Spleen (tissue), 11 donors: ENCODE results near the gene LEUTX. TPM values are rescaled to one million over a fixed set of nuclear protein-coding genes. Genes with fewer than 3 reads are reported as not detected.

Experiments used
- DNase-seq: peaks from one replicate; pipeline ENCODE4 v3.0.0-alpha.2; 2020
- H3K27ac ChIP-seq, 8 donors: fragments of 200-600 bp; sonication (generic) in 7 of 8; 1 replicate in 4 of 8; 2 replicates in 4 of 8; pipeline versions ENCODE4 v1.5.0 to v1.8.0; 2016 to 2021; ENCODE audit warnings: inconsistent platforms in 4 of 8, mild to moderate bottlenecking in 4 of 8, moderate library complexity in 1 of 8
- H3K27me3 ChIP-seq, 7 donors: fragments of 200-600 bp; sonication (generic) in 6 of 7; replicated peaks in 1 of 7; 1 replicate in 4 of 7; 2 replicates in 3 of 7; pipeline versions ENCODE4 v1.5.0 to v1.8.0; 2016 to 2021; ENCODE audit warnings: inconsistent platforms in 3 of 7, mild to moderate bottlenecking in 1 of 7
- H3K36me3 ChIP-seq, 6 donors: fragments of 200-600 bp; sonication (generic) in 5 of 6; 1 replicate in 4 of 6; 2 replicates in 2 of 6; pipeline versions ENCODE4 v1.5.0 to v1.8.0; 2016 to 2021; ENCODE audit warnings: inconsistent platforms in 2 of 6
- H3K4me1 ChIP-seq, 6 donors: fragments of 200-600 bp; sonication (generic) in 5 of 6; 1 replicate in 3 of 6; 2 replicates in 3 of 6; pipeline versions ENCODE4 v1.5.0 to v1.8.0; 2016 to 2021; ENCODE audit warnings: inconsistent platforms in 3 of 6
- H3K4me3 ChIP-seq, 8 donors: fragments of 200-600 bp; sonication (generic) in 7 of 8; 1 replicate in 4 of 8; 2 replicates in 4 of 8; pipeline versions ENCODE4 v1.5.0 to v1.8.0; 2016 to 2021; ENCODE audit warnings: inconsistent platforms in 4 of 8, mild to moderate bottlenecking in 4 of 8, moderate library complexity in 2 of 8
- H3K9me3 ChIP-seq, 8 donors: fragments of 200-600 bp; sonication (generic) in 7 of 8; 1 replicate in 4 of 8; 2 replicates in 4 of 8; pipeline versions ENCODE4 v1.5.0 to v1.8.0; 2016 to 2021; ENCODE audit warnings: inconsistent platforms in 4 of 8
- POLR2A ChIP-seq, 3 donors: fragments of 450-650 bp; IDR thresholded peaks; one replicate each; pipeline ENCODE4 v1.5.1; 2017; ENCODE audit warnings: antibody characterized with exemption in 3 of 3, mild to moderate bottlenecking in 1 of 3
- POLR2AphosphoS5 ChIP-seq, 3 donors: sonication (generic); formaldehyde crosslinking; IDR thresholded peaks; one replicate each; pipeline ENCODE4 v1.5.1; 2017; ENCODE audit warnings: antibody characterized with exemption in 3 of 3
- WGBS, 5 donors: extraction: QIAGEN DNeasy Blood & Tissue Kit in 3 of 5; methylation state at CpG; one replicate each; pipeline versions ENCODE4 v1.1.5 to v1.1.7; 2013 to 2018; 5-methylcytosine and 5-hydroxymethylcytosine counted together
- intact Hi-C: fragments of 100-400 bp; cut with DNase I; formaldehyde crosslinking; loops from one replicate; pipeline ENCODE4 v1.15.0; 2023; ENCODE audit warnings: low total_unique reads
- polyA plus RNA-seq, 3 donors: library from polyadenylated mRNA; stranded (reverse); fragments of 200-250 nt; gene quantifications; one replicate each; pipeline ENCODE4 v1.2.1, GENCODE V29; 2013
- total RNA-seq, 7 donors: library from RNA; depleted of rRNA in 3 of 7; stranded (reverse); fragments of >200 nt in 3 of 7; fragmentation: NEBNext Ultra II Directional in 4 of 7; extraction: Animal tissue kit (Norgen Biotek cat#: 25700) in 4 of 7; gene quantifications; one replicate each; pipeline versions ENCODE4 v1.1.0 to v1.2.1, GENCODE V29; 2016 to 2021
- TF ChIP-seq, protein P1 (sequence below), 11 experiments: fragments of 200-600 bp in 7 of 11; fragments of 450-650 bp in 4 of 11; sonication (generic) in 4 of 11; IDR thresholded peaks in 8 of 11; conservative IDR thresholded peaks in 3 of 11; 1 replicate in 7 of 11; 2 replicates in 4 of 11; pipeline versions ENCODE4 v1.4.0 to v1.8.0; 2016 to 2021; ENCODE audit warnings: antibody characterized with exemption in 11 of 11, inconsistent platforms in 4 of 11, mild to moderate bottlenecking in 1 of 11
- donor health status: healthy with polysubstance abuse.
- donor health status: DM: no; HTN: no; CAD: no; lungs with moderate emphysema.
- donor health status: DM: no; HTN: no; CAD: no.
- donor health status: Bipolar disorder and iron deficiency.
- donor health status: healthy.
- donor health status: DM: no; HTN: no; CAD: no.
- donor health status: DM: yes; HTN: yes; CAD: no.

LEUTX gene
- total and polyA plus RNA-seq, 10 donors = not detected

DNA sequence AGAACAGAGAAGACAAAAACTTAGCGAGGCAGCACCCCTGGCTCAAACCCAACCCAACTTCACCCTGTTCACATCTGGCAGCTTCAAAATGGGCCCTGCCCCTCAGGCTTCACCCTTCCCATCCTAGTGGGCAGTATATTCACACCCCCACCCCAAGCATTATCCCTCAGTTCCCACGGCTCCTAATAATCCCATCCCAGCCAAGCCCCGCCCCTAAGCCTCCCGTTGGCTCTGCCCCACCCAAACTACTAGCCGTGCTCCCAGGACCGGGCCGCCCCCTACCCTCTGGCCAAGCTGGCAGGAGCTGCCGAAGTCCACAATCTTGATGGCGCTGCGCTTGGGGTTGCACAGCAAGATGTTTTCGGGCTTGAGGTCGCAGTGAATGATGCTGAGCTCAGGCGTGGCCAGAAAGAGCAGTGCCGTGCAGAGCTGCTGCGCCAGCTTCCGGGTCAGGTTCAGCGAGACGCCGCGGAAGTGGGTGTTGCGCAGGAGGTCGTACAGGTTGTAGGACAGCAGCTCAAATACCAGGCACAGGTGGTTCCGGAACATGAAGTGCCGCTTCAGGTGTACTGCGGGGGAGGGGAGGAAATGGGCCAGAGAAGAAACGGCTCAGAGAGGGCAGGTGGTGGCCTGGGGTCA, 49.5 kb downstream of the LEUTX start:
- Histone ChIP-seq H3K27ac (peak overlapping the region in 7 of 8 donors; percentile 13 to 81 (median 38)), H3K27me3 (no peaks in the 10 kb centered on the region), H3K4me1 (peaks cover 14 to 84% (median 33%) of the 10 kb centered on the region in 6 donors), H3K36me3 (peaks cover 0 to 70% (median 52%) of the 10 kb centered on the region in 6 donors), H3K9me3 (no peaks in the 10 kb centered on the region), H3K4me3 (peak overlapping the region in 1 of 8 donors; percentile 57)
- DNase-seq = peak; percentile 84
- intact Hi-C loops = no loop called here
- WGBS, 5 donors = 84 to 92% (median 87%) methylated on average over 26 of the region's 26 CpGs
- TF ChIP-seq, protein P1, sequence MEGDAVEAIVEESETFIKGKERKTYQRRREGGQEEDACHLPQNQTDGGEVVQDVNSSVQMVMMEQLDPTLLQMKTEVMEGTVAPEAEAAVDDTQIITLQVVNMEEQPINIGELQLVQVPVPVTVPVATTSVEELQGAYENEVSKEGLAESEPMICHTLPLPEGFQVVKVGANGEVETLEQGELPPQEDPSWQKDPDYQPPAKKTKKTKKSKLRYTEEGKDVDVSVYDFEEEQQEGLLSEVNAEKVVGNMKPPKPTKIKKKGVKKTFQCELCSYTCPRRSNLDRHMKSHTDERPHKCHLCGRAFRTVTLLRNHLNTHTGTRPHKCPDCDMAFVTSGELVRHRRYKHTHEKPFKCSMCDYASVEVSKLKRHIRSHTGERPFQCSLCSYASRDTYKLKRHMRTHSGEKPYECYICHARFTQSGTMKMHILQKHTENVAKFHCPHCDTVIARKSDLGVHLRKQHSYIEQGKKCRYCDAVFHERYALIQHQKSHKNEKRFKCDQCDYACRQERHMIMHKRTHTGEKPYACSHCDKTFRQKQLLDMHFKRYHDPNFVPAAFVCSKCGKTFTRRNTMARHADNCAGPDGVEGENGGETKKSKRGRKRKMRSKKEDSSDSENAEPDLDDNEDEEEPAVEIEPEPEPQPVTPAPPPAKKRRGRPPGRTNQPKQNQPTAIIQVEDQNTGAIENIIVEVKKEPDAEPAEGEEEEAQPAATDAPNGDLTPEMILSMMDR (IDR thresholded peaks at IDR 0.05 in 8 of 11, conservative IDR thresholded peaks at IDR 0.05 in 3 of 11) = no peak
- TF ChIP-seq POLR2A (IDR thresholded peaks at IDR 0.05) (no peak), POLR2AphosphoS5 (IDR thresholded peaks at IDR 0.05) (peak; percentile 55 to 74 (median 61))

DNA sequence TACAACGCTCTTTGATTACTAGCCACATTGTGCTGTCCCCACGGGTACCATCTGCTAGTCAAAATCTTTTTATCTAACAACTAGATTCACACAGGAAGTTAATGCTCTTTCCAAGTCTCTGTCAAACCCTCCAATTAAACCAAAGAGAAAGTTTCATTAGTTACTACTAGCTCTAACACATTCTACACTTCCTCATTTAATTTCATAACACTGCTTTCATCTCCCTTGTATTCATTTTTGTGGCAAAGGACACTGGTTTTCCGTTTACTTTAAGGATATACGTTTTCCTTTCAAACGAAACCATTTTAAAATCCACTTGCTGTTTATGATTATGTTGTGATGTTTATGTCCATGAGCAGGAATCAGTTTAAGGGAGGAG, 50.0 kb downstream of the LEUTX start:
- no peak for TF ChIP-seq POLR2AphosphoS5 (IDR thresholded peaks at IDR 0.05)
- TF ChIP-seq POLR2A (IDR thresholded peaks at IDR 0.05) = no peak
- TF ChIP-seq, protein P1 (IDR thresholded peaks at IDR 0.05 in 8 of 11, conservative IDR thresholded peaks at IDR 0.05 in 3 of 11) = no peak
- 40 to 60% (median 49%) methylated on average over 5 of the region's 5 CpGs for WGBS, 5 donors
- DNase-seq = no peak
- Histone ChIP-seq H3K36me3 (peaks cover 0 to 70% (median 52%) of the 10 kb centered on the region in 6 donors), H3K27ac (peak overlapping the region in 7 of 8 donors; percentile 13 to 81 (median 38)), H3K4me3 (peak overlapping the region in 1 of 8 donors; percentile 57), H3K4me1 (peaks cover 13 to 81% (median 33%) of the 10 kb centered on the region in 6 donors), H3K9me3 (no peaks in the 10 kb centered on the region), H3K27me3 (no peaks in the 10 kb centered on the region)
- intact Hi-C loops = no loop called here

DNA sequence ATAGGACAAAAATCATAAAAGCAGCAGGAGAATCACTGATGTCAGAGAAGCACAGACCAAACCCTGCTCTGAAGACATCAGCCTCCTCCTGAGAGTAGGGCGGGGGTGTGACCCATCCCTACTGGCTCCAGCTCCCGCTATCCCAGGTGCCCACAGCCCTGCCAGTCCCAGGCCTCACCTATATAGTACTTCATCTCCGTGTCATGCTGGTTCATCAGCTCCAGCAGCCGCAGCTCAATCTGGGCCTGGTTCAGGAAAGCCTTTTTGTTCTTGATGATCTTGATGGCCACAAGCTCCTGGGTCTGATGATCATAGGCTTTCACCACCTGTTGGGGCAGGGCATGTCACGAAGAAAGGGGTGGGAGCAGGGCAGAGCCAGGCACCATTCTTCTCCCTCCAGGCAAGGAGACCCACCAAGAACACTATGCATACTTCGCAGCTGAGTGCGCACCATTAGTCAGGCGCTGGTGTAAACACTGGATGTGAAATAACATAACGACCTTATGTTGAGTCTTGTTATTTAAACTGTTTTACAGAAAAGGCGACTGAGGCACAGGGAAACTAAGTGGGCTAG, 51.1 kb downstream of the LEUTX start:
- H3K4me3 ChIP-seq = no peak overlapping the region
- peak overlapping the region in 1 of 8 donors; percentile 46 for H3K27ac ChIP-seq
- TF ChIP-seq POLR2AphosphoS5 (IDR thresholded peaks at IDR 0.05) = no peak
- TF ChIP-seq, protein P1 (IDR thresholded peaks at IDR 0.05 in 8 of 11, conservative IDR thresholded peaks at IDR 0.05 in 3 of 11) = no peak
- no peak for TF ChIP-seq POLR2A (IDR thresholded peaks at IDR 0.05)
- H3K36me3 ChIP-seq = peaks cover 0 to 75% (median 53%) of the 10 kb centered on the region in 6 donors
- H3K4me1 ChIP-seq = peaks cover 10 to 77% (median 33%) of the 10 kb centered on the region in 6 donors
- H3K27me3 ChIP-seq = no peaks in the 10 kb centered on the region
- no peak for DNase-seq
- intact Hi-C loops = no loop called here
- H3K9me3 ChIP-seq = no peaks in the 10 kb centered on the region
- WGBS, 5 donors = 93 to 97% (median 96%) methylated on average over 10 of the region's 10 CpGs

DNA sequence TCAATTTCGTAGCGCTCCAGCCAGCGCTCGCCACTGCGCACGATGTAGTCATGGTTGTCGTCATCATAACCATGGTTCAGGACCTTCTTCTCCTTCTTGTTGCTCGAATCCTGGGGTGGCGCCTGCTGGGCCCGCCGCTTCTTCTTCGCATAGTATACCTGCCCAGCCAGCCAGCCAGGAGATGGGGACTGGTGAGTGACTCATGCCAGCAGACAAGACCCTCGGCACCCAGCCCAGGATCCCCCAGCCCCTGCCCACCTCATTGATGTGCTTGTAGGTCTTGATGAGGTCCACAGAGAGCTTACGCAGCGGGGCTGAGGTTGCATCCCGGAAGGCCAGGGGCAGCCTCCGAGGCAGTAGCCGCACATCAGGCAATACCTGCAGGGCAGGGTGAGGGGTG, 51.8 kb downstream of the LEUTX start:
- H3K4me1 ChIP-seq = peaks cover 10 to 71% (median 29%) of the 10 kb centered on the region in 6 donors
- no peaks in the 10 kb centered on the region for H3K27me3 ChIP-seq
- H3K4me3 ChIP-seq = no peak overlapping the region
- TF ChIP-seq POLR2AphosphoS5 (IDR thresholded peaks at IDR 0.05) (peak in 1 of 3 donors; percentile 23), POLR2A (IDR thresholded peaks at IDR 0.05) (no peak)
- TF ChIP-seq, protein P1 (IDR thresholded peaks at IDR 0.05 in 8 of 11, conservative IDR thresholded peaks at IDR 0.05 in 3 of 11) = no peak
- 95 to 98% (median 96%) methylated on average over 12 to 18 of the region's 18 CpGs for WGBS, 5 donors
- intact Hi-C loops = no loop called here
- no peak for DNase-seq
- peaks cover 0 to 76% (median 56%) of the 10 kb centered on the region in 6 donors for H3K36me3 ChIP-seq
- H3K27ac ChIP-seq = no peak overlapping the region
- H3K9me3 ChIP-seq = no peaks in the 10 kb centered on the region
